Right lobe of liver (tissue), 6 donors: Measurements from ENCODE around the gene ASCL1. TPM values are rescaled to one million over a fixed set of nuclear protein-coding genes. Genes with fewer than 3 reads are reported as not detected.

Experiments used
- ATAC-seq, 4 donors: fragments of 200-7000 bp; cut with Tn5 transposase; one replicate each; pipeline ENCODE4 v1.9.1; 2020; ENCODE audit warnings: mild to moderate bottlenecking in 4 of 4, moderate library complexity in 4 of 4
- DNase-seq, 3 donors: peaks; one replicate each; pipeline ENCODE4 v3.0.0-alpha.2; 2020
- H3K27ac ChIP-seq, 3 donors: fragments of 200-600 bp; one replicate each; pipeline ENCODE4 v1.8.0; 2022
- H3K27me3 ChIP-seq, 2 donors: fragments of 200-600 bp; one replicate each; pipeline ENCODE4 v1.8.0; 2022
- H3K36me3 ChIP-seq, 4 donors: fragments of 200-600 bp; sonication (generic) in 1 of 4; one replicate each; pipeline versions ENCODE4 v1.5.1 to v1.8.0; 2017 to 2022; ENCODE audit warnings: control low read depth in 1 of 4
- H3K4me1 ChIP-seq, 4 donors: fragments of 200-600 bp; sonication (generic) in 1 of 4; one replicate each; pipeline versions ENCODE4 v1.5.1 to v1.8.0; 2017 to 2022; ENCODE audit warnings: control low read depth in 1 of 4
- H3K4me3 ChIP-seq, 3 donors: fragments of 200-600 bp; one replicate each; pipeline ENCODE4 v1.8.0; 2022
- H3K9me3 ChIP-seq, 4 donors: fragments of 200-600 bp; sonication (generic) in 1 of 4; one replicate each; pipeline versions ENCODE4 v1.5.1 to v1.8.0; 2017 to 2022; ENCODE audit warnings: control low read depth in 1 of 4
- CTCF ChIP-seq, 4 donors: fragments of 200-600 bp in 3 of 4; fragments of 450-650 bp in 1 of 4; IDR thresholded peaks; one replicate each; pipeline versions ENCODE4 v1.5.1 to v1.8.0; 2016 to 2022; ENCODE audit warnings: antibody characterized with exemption in 4 of 4, mild to moderate bottlenecking in 2 of 4
- POLR2A ChIP-seq: fragments of 450-650 bp; IDR thresholded peaks from one replicate; pipeline ENCODE4 v1.6.1; 2017; ENCODE audit warnings: antibody characterized with exemption, mild to moderate bottlenecking
- WGBS: methylation state at CpG from one replicate; pipeline ENCODE4 v1.1.6; 2018; ENCODE audit warnings: low coverage, low lambda C conversion rate; ENCODE audit not compliant: insufficient coverage; ENCODE audit errors: missing lambda C conversion rate; 5-methylcytosine and 5-hydroxymethylcytosine counted together
- intact Hi-C, 2 donors: fragments of 100-400 bp; cut with DNase I; formaldehyde crosslinking; loops; one replicate each; pipeline versions ENCODE4 v1.11.2 to v1.14.1; 2022
- total RNA-seq, 6 experiments: library from RNA; depleted of rRNA in 2 of 6; stranded (reverse); fragments of >200 nt in 2 of 6; fragmentation: NEBNext Ultra II Directional in 3 of 6; extraction: Animal tissue kit (Norgen Biotek cat#: 25700) in 3 of 6; gene quantifications; one replicate each; pipeline versions ENCODE4 v1.1.0 to v1.2.4, GENCODE V29; 2016 to 2023
- donor health status: DM: no; HTN: yes; CAD: no.
- donor health status: DM: no; HTN: no; CAD: no.
- donor health status: DM: no; HTN: no; CAD: no.
- donor health status: DM: no; HTN: yes; CAD: no.
- donor health status: DM: no; HTN: yes; CAD: no.

ASCL1 gene
- total RNA-seq, 6 experiments from 2014 or later, result 0.18 to 1.6 (median 0.33) TPM

GRCh38 chr12:102960766-102961465, 3.4 kb downstream of the ASCL1 start:
- H3K9me3 ChIP-seq, result no peaks in the 10 kb centered on the region
- peaks cover 0 to 5% of the 10 kb centered on the region in 2 donors for H3K27me3 ChIP-seq
- no peak overlapping the region for H3K27ac ChIP-seq
- intact Hi-C loops, result no loop called here
- ATAC-seq, result no peak
- DNase-seq, result no peak
- TF ChIP-seq CTCF (IDR thresholded peaks at IDR 0.05) (no peak), POLR2A (no peak)
- peaks cover 0 to 31% (median 3%) of the 10 kb centered on the region in 4 donors for H3K4me1 ChIP-seq
- H3K4me3 ChIP-seq, result no peak overlapping the region
- 5% methylated on average over 17 of the region's 19 CpGs for WGBS
- no peaks in the 10 kb centered on the region for H3K36me3 ChIP-seq

- WGBS, result 9% methylated on average over 8 of the region's 8 CpGs
- intact Hi-C loops, result no loop called here
- DNase-seq (no peak), ATAC-seq (no peak)
- no peak overlapping the region for H3K4me3 ChIP-seq
- H3K9me3 ChIP-seq, result no peaks in the 10 kb centered on the region
- H3K36me3 ChIP-seq, result no peaks in the 10 kb centered on the region
- no peak overlapping the region for H3K27ac ChIP-seq
- H3K27me3 ChIP-seq, result peaks cover 0 to 5% of the 10 kb centered on the region in 2 donors
- TF ChIP-seq CTCF (IDR thresholded peaks at IDR 0.05), result no peak
- no peak for TF ChIP-seq POLR2A
- peaks cover 0 to 25% (median 3%) of the 10 kb centered on the region in 4 donors for H3K4me1 ChIP-seq
Measured at GRCh38 chr12:102961466-102961855, 4.0 kb downstream of the ASCL1 start.

- Histone ChIP-seq H3K9me3 (no peaks in the 10 kb centered on the region), H3K4me3 (no peak overlapping the region), H3K4me1 (peaks cover 0 to 15% (median 3%) of the 10 kb centered on the region in 4 donors), H3K27ac (no peak overlapping the region), H3K27me3 (peaks cover 0 to 5% of the 10 kb centered on the region in 2 donors), H3K36me3 (no peaks in the 10 kb centered on the region)
- ATAC-seq, result no peak
- intact Hi-C loops, result no loop called here
- TF ChIP-seq POLR2A, result no peak
- no peak for TF ChIP-seq CTCF (IDR thresholded peaks at IDR 0.05)
- no peak for DNase-seq
- WGBS, result 6% methylated on average over 10 of the region's 11 CpGs
Measured at GRCh38 chr12:102962532-102962931, 5.1 kb downstream of the ASCL1 start.

DNA sequence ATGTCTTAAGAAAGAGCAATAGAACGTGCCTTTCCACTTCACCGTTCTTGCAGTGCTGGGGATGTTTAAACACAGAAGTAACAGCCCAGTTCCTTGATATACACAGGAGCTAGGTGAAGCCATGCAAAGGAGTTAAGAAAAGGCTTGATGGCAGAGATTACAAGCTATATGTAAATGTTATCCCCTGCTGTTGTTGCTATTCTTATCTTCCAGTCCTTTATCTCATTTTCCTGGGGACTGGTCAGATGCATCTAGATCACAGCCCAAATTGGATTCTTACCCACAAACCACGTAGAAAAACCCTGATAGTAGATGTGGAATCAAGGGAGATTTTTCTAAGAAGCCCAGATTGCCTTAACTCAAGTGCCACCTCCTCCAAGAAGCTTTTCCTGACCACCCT, 5.5 kb downstream of the ASCL1 start:
- Histone ChIP-seq H3K27ac (no peak overlapping the region), H3K4me1 (peaks cover 0 to 10% (median 3%) of the 10 kb centered on the region in 4 donors), H3K4me3 (no peak overlapping the region), H3K27me3 (peaks cover 0 to 5% of the 10 kb centered on the region in 2 donors), H3K36me3 (no peaks in the 10 kb centered on the region), H3K9me3 (no peaks in the 10 kb centered on the region)
- WGBS, result 28% methylated on average over 3 of the region's 3 CpGs
- no peak for DNase-seq
- intact Hi-C loops, result no loop called here
- no peak for ATAC-seq
- no peak for TF ChIP-seq CTCF (IDR thresholded peaks at IDR 0.05)
- TF ChIP-seq POLR2A, result no peak
